Neuronal stem cell (in vitro differentiated cells): Measurements from ENCODE around the gene SMIM13.

Source experiments
- DNase-seq: peaks from one replicate; pipeline ENCODE4 v3.0.0-alpha.2; 2013; ENCODE audit warnings: low spot score
- H2AFZ ChIP-seq: one replicate; pipeline ENCODE4 v1.6.1; 2013; ENCODE audit warnings: mild to moderate bottlenecking, low read length, inconsistent platforms
- H2AK5ac ChIP-seq: 2 replicates; pipeline ENCODE4 v1.6.1; 2013; ENCODE audit warnings: low read depth, mild to moderate bottlenecking, inconsistent platforms, low read length, moderate library complexity, mixed read lengths
- H2BK120ac ChIP-seq: 2 replicates; pipeline ENCODE4 v1.6.1; 2013; ENCODE audit warnings: low read depth, mild to moderate bottlenecking, inconsistent platforms, low read length, moderate library complexity, mixed read lengths
- H2BK12ac ChIP-seq: one replicate; pipeline ENCODE4 v1.6.1; 2013; ENCODE audit warnings: low read length, inconsistent platforms
- H2BK15ac ChIP-seq: 2 replicates; pipeline ENCODE4 v1.6.1; 2013; ENCODE audit warnings: mild to moderate bottlenecking, low read length, inconsistent platforms, mixed read lengths
- H2BK5ac ChIP-seq: one replicate; pipeline ENCODE4 v1.6.1; 2013; ENCODE audit warnings: inconsistent platforms, mild to moderate bottlenecking, low read length, moderate library complexity
- H3K14ac ChIP-seq: one replicate; pipeline ENCODE4 v1.6.1; 2013; ENCODE audit warnings: low read length, inconsistent platforms
- H3K18ac ChIP-seq: 2 replicates; pipeline ENCODE4 v1.6.1; 2013; ENCODE audit warnings: low read length, inconsistent platforms
- H3K23ac ChIP-seq: 2 replicates; pipeline ENCODE4 v1.6.1; 2013; ENCODE audit warnings: low read depth, mild to moderate bottlenecking, mixed read lengths, low read length, inconsistent platforms; ENCODE audit not compliant: poor library complexity
- H3K27ac ChIP-seq: replicated peaks from 3 replicates; pipeline ENCODE4 v1.5.1; 2013; ENCODE audit warnings: low read length, inconsistent platforms
- H3K27me3 ChIP-seq, 3 experiments: 2 replicates each; pipeline ENCODE4 v1.6.1; 2013; ENCODE audit warnings: low read length in 3 of 3, mild to moderate bottlenecking in 2 of 3, inconsistent platforms in 1 of 3, low read depth in 1 of 3, mixed read lengths in 1 of 3, moderate library complexity in 1 of 3; ENCODE audit not compliant: control insufficient read depth in 3 of 3, insufficient read depth in 3 of 3
- H3K36me3 ChIP-seq, 2 donors: replicated peaks in 1 of 2; 2 replicates each; pipeline ENCODE4 v1.6.1; 2013; ENCODE audit warnings: low read length in 2 of 2; ENCODE audit not compliant: control insufficient read depth in 2 of 2, insufficient read depth in 2 of 2
- H3K4ac ChIP-seq: 2 replicates; pipeline ENCODE4 v1.6.1; 2013; ENCODE audit warnings: inconsistent platforms, mild to moderate bottlenecking, low read length, moderate library complexity
- H3K4me1 ChIP-seq, 2 donors: 1 replicate in 1 of 2; 2 replicates in 1 of 2; pipeline ENCODE4 v1.6.1; 2013; ENCODE audit warnings: low read length in 2 of 2, low read depth in 1 of 2; ENCODE audit not compliant: control insufficient read depth in 2 of 2, insufficient read depth in 1 of 2
- H3K4me2 ChIP-seq: one replicate; pipeline ENCODE4 v1.6.1; 2013; ENCODE audit warnings: mild to moderate bottlenecking, low read length, inconsistent platforms; ENCODE audit not compliant: insufficient read depth, poor library complexity, severe bottlenecking
- H3K4me3 ChIP-seq, 2 donors: 2 replicates each; pipeline ENCODE4 v1.5.1; 2013; ENCODE audit warnings: low read length in 2 of 2, mild to moderate bottlenecking in 2 of 2, inconsistent platforms in 1 of 2, moderate library complexity in 1 of 2
- H3K79me1 ChIP-seq: one replicate; pipeline ENCODE4 v1.6.1; 2013; ENCODE audit warnings: low read depth, mild to moderate bottlenecking, inconsistent platforms, low read length, moderate library complexity
- H3K9ac ChIP-seq: one replicate; pipeline ENCODE4 v1.6.1; 2013; ENCODE audit warnings: mild to moderate bottlenecking, low read depth, low read length, inconsistent platforms; ENCODE audit not compliant: poor library complexity
- H3K9me3 ChIP-seq, 2 donors: replicated peaks in 1 of 2; 2 replicates each; pipeline versions ENCODE3 to v1.6.1; 2013; ENCODE audit warnings: low read length in 2 of 2, mild to moderate bottlenecking in 2 of 2, inconsistent platforms in 1 of 2, low read depth in 1 of 2, mixed read lengths in 1 of 2, moderate library complexity in 1 of 2; ENCODE audit not compliant: control insufficient read depth in 2 of 2, insufficient read depth in 1 of 2
- H4K8ac ChIP-seq: one replicate; pipeline ENCODE4 v1.6.1; 2013; ENCODE audit warnings: low read depth, mild to moderate bottlenecking, inconsistent platforms, low read length, moderate library complexity
- H4K91ac ChIP-seq: one replicate; pipeline ENCODE4 v1.6.1; 2013; ENCODE audit warnings: low read length, low read depth, mild to moderate bottlenecking, inconsistent platforms; ENCODE audit not compliant: poor library complexity
- WGBS, 2 donors: extraction: QIAGEN DNeasy Blood & Tissue Kit; methylation state at CpG; one replicate each; pipeline ENCODE4 v1.1.7; 2013; ENCODE audit warnings: missing lambda C conversion rate in 2 of 2, mixed read lengths in 1 of 2; ENCODE audit not compliant: insufficient read length in 2 of 2, insufficient replicate concordance in 1 of 2; ENCODE audit errors: extremely low coverage in 2 of 2; 5-methylcytosine and 5-hydroxymethylcytosine counted together

Gene SMIM13

DNA sequence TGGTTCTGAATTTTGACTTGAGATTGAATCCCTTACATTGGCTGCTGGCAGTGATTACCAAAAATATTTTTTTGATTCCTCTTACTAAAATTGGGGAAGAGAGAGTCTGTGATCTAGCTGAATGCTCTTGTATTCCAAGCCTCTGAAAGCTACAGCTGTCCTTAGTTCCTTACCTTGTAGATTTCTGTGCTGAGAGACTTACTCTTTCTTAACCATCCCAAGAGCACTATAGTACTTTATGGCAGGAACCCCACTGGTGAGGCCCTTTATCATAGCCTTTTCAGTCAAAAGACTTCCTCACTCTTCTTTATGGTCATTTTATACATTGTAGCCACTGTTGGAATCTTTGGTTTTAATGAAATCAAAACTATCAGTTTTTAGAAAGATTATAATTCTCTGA is 37.0 kb downstream of the SMIM13 start:
- no peak overlapping the region for H2BK5ac ChIP-seq
- no peak overlapping the region for H2BK120ac ChIP-seq
- no peak overlapping the region for H3K9ac ChIP-seq
- DNase-seq = no peak
- no peak overlapping the region for H3K4me3 ChIP-seq
- no peak overlapping the region for H3K23ac ChIP-seq
- no peak overlapping the region for H3K14ac ChIP-seq
- no peaks in the 10 kb centered on the region for H3K27me3 ChIP-seq
- H4K91ac ChIP-seq = no peak overlapping the region
- H4K8ac ChIP-seq = no peak overlapping the region
- no peaks in the 10 kb centered on the region for H3K9me3 ChIP-seq
- no peak overlapping the region for H2AFZ ChIP-seq
- H3K18ac ChIP-seq = no peak overlapping the region
- H2BK12ac ChIP-seq = no peak overlapping the region
- no peak overlapping the region for H3K4me2 ChIP-seq
- H2BK15ac ChIP-seq = no peak overlapping the region
- no peak overlapping the region for H3K27ac ChIP-seq
- no peak overlapping the region for H3K4ac ChIP-seq
- no peaks in the 10 kb centered on the region for H3K79me1 ChIP-seq
- H2AK5ac ChIP-seq = no peak overlapping the region
- H3K36me3 ChIP-seq = peaks cover 4 to 21% of the 10 kb centered on the region in 2 donors
- H3K4me1 ChIP-seq = no peaks in the 10 kb centered on the region

DNA sequence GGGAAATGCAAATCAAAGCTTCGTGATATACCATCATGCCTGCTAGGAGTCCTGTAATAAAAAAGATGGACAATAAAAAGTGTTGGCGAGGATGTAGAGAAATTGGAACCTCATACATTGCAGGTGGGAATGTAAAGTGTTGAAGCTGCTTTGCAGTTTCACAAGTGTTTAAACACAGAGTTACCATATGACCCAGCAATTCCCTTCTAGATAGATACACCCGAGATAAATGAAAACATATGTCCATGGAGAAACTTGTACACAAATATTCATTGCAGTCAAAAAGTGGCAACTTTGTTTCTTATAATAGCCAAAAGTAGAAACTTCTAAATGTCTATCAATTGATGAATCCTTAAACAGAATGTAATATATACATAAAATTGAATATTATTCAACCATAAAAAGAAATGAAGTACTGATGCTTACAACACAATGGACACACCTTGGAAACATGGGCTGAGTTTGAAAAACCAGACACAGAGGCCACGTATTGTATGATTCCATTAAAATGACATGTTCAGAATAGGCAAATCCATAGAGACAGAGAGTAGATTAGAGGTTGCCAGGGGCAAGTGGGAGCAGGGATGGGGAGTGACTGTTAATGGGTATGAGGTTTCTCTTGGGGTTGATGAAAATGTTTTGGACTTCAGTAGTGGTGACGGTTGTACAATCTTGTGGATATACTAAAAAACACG is 38.7 kb downstream of the SMIM13 start:
- WGBS, 2 donors = no CpG with 5 or more reads among the region's 6 CpGs

DNA sequence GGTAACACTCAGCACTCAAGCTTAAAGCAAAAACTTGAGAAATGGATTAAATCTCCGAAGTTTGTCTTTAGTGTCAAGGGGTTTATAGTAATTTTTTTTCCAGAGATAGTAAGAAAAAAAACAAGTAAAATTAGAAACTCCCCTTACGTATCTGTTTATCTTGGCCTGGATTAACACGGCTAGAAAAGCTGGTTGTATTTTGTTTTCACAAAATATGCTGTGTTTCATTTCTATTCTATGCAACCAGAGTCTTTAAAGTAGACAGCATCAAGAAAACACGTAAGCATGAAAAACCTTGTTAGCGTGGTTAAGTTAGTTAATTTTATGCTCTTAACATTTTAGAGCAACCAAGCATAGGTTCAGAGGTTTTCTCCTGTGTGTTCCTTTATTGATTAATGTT is 39.6 kb downstream of the SMIM13 start:
- Histone ChIP-seq H2BK15ac (no peak overlapping the region), H2BK12ac (no peak overlapping the region), H4K91ac (no peak overlapping the region), H3K79me1 (no peaks in the 10 kb centered on the region), H3K4me3 (no peak overlapping the region), H3K27ac (no peak overlapping the region), H2AFZ (no peak overlapping the region), H4K8ac (no peak overlapping the region), H2AK5ac (no peak overlapping the region), H3K9me3 (no peaks in the 10 kb centered on the region), H3K4me2 (no peak overlapping the region), H3K4me1 (peaks cover 0 to 2% of the 10 kb centered on the region in 2 donors), H3K36me3 (peaks cover 4 to 25% of the 10 kb centered on the region in 2 donors), H3K18ac (no peak overlapping the region), H3K23ac (no peak overlapping the region), H3K4ac (no peak overlapping the region), H3K9ac (no peak overlapping the region), H2BK5ac (no peak overlapping the region), H3K27me3 (no peaks in the 10 kb centered on the region), H2BK120ac (no peak overlapping the region), H3K14ac (no peak overlapping the region)
- WGBS, 2 donors = no CpG with 5 or more reads among the region's 5 CpGs
- no peak for DNase-seq

More for the DNA sequence above, 38.7 kb downstream of the SMIM13 start:
- Histone ChIP-seq H2BK120ac (no peak overlapping the region), H2BK12ac (no peak overlapping the region), H3K27ac (no peak overlapping the region), H3K9me3 (no peaks in the 10 kb centered on the region), H2BK15ac (no peak overlapping the region), H2AFZ (no peak overlapping the region), H2AK5ac (no peak overlapping the region), H3K4ac (no peak overlapping the region), H3K18ac (no peak overlapping the region), H3K14ac (no peak overlapping the region), H3K9ac (no peak overlapping the region), H2BK5ac (no peak overlapping the region), H3K27me3 (no peaks in the 10 kb centered on the region), H3K23ac (no peak overlapping the region), H3K79me1 (no peaks in the 10 kb centered on the region), H3K4me3 (no peak overlapping the region), H3K36me3 (peaks cover 4 to 25% of the 10 kb centered on the region in 2 donors), H3K4me1 (peaks cover 0 to 2% of the 10 kb centered on the region in 2 donors), H3K4me2 (no peak overlapping the region), H4K8ac (no peak overlapping the region), H4K91ac (no peak overlapping the region)
- DNase-seq = no peak

DNA sequence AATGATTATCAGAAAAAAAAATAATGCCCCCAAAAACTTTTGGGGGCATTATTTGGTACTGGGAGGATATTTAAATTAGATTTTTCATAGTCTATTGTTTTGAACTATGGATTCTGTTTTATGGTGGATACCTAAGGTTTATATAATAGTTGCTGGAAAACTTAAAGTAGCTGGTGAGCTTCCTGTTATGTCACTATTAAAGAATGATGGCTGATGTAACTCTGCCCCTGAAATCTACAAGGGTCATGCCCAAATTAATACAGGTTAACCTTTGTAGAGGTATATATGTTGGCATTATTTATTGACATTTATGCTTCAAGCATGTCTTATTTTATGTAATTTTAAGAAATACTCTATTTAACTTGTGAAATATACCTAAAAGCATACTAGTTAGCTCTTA is 43.2 kb downstream of the SMIM13 start:
- Histone ChIP-seq H3K18ac (no peak overlapping the region), H2BK15ac (no peak overlapping the region), H3K9me3 (no peaks in the 10 kb centered on the region), H4K8ac (no peak overlapping the region), H2BK12ac (no peak overlapping the region), H4K91ac (no peak overlapping the region), H3K14ac (no peak overlapping the region), H3K36me3 (peaks cover 4 to 25% of the 10 kb centered on the region in 2 donors), H3K4me3 (no peak overlapping the region), H3K4me1 (peaks cover 0 to 2% of the 10 kb centered on the region in 2 donors), H3K27me3 (no peaks in the 10 kb centered on the region), H2BK120ac (no peak overlapping the region), H2AK5ac (no peak overlapping the region), H3K4me2 (no peak overlapping the region), H3K9ac (no peak overlapping the region), H3K27ac (no peak overlapping the region), H2BK5ac (no peak overlapping the region), H2AFZ (no peak overlapping the region), H3K4ac (no peak overlapping the region), H3K23ac (no peak overlapping the region), H3K79me1 (no peaks in the 10 kb centered on the region)
- no peak for DNase-seq
